ENCODE data around the gene MAN2A2. TPM values are rescaled to one million over a fixed set of nuclear protein-coding genes. Genes with fewer than 3 reads are reported as not detected.
"Not testable (repeated sequence)": the region's sequence is repeated elsewhere in the genome, so short reads cannot be mapped to it uniquely, and the experiment has no call there.

The MAN2A2 gene
- total RNA-seq, 1 donor from 2014 or later = 94.0 TPM

- no peak for TF ChIP-seq CTCF (IDR thresholded peaks at IDR 0.05)
Observed at GRCh38 chr15:90892498-90893174, 10.5 kb upstream of the MAN2A2 start.

GRCh38 chr15:90893175-90894090, 9.7 kb upstream of the MAN2A2 start:
- peaks cover 78% of the 10 kb centered on the region for H3K36me3 ChIP-seq
- H3K9me3 ChIP-seq = no peaks in the 10 kb centered on the region
- intact Hi-C loops (cut with DNase I) = no loop called here
- no peaks in the 10 kb centered on the region for H3K4me1 ChIP-seq
- no peak for TF ChIP-seq CTCF (IDR thresholded peaks at IDR 0.05)
- no peak for DNase-seq
- no peak for ATAC-seq
- H3K27ac ChIP-seq = no peak overlapping the region
- no peaks in the 10 kb centered on the region for H3K27me3 ChIP-seq
- no peak overlapping the region for H3K4me3 ChIP-seq

More at GRCh38 chr15:90892498-90893174, 10.5 kb upstream of the MAN2A2 start:
- no peak for ATAC-seq
- Histone ChIP-seq H3K27ac (no peak overlapping the region), H3K9me3 (no peaks in the 10 kb centered on the region), H3K27me3 (no peaks in the 10 kb centered on the region), H3K36me3 (peaks cover 86% of the 10 kb centered on the region), H3K4me1 (no peaks in the 10 kb centered on the region), H3K4me3 (no peak overlapping the region)
- DNase-seq = no peak
- intact Hi-C loops (cut with DNase I) = no loop called here

GRCh38 chr15:90895571-90896117, 7.5 kb upstream of the MAN2A2 start:
- Histone ChIP-seq H3K27me3 (no peaks in the 10 kb centered on the region), H3K4me3 (no peak overlapping the region), H3K4me1 (no peaks in the 10 kb centered on the region), H3K9me3 (no peaks in the 10 kb centered on the region), H3K36me3 (peaks cover 58% of the 10 kb centered on the region), H3K27ac (no peak overlapping the region)
- TF ChIP-seq CTCF (IDR thresholded peaks at IDR 0.05) = no peak
- DNase-seq (no peak), ATAC-seq (peak; percentile 35)
- intact Hi-C loops (cut with DNase I) = no loop called here

GRCh38 chr15:90897131-90897655, 5.9 kb upstream of the MAN2A2 start:
- H3K27ac ChIP-seq; H3K27me3 ChIP-seq; DNase-seq; intact Hi-C loops (cut with DNase I); H3K9me3 ChIP-seq; H3K4me3 ChIP-seq; H3K4me1 ChIP-seq; ATAC-seq: not testable (repeated sequence)
- H3K36me3 ChIP-seq = peaks cover 43% of the 10 kb centered on the region

GRCh38 chr15:90901175-90902039, 1.7 kb upstream of the MAN2A2 start:
- Histone ChIP-seq H3K4me1 (peaks cover 14% of the 10 kb centered on the region), H3K27me3 (no peaks in the 10 kb centered on the region), H3K4me3 (peak overlapping the region; percentile 75), H3K36me3 (peaks cover 19% of the 10 kb centered on the region), H3K9me3 (no peaks in the 10 kb centered on the region), H3K27ac (peak overlapping the region; percentile 91)
- intact Hi-C loops (cut with DNase I) = no loop called here
- no peak for DNase-seq
- ATAC-seq = no peak
- TF ChIP-seq CTCF (IDR thresholded peaks at IDR 0.05) = no peak

All from upper lobe of right lung (tissue), 1 donor.